Esophagus squamous epithelium (tissue), 4 donors: ENCODE results near the gene ERMN.

Experiments
- POLR2A ChIP-seq, 4 donors: fragments of 450-650 bp; IDR thresholded peaks; one replicate each; pipeline ENCODE4 v1.6.1; 2017; ENCODE audit warnings: antibody characterized with exemption in 4 of 4, mild to moderate bottlenecking in 4 of 4, moderate library complexity in 3 of 4
- TF ChIP-seq, protein P1 (sequence below), 6 experiments: fragments of 450-650 bp in 4 of 6; fragments of 200-600 bp in 2 of 6; sonication (generic) in 2 of 6; IDR thresholded peaks; one replicate each; pipeline ENCODE4 v1.5.1; 2016 to 2019; ENCODE audit warnings: antibody characterized with exemption in 6 of 6, mild to moderate bottlenecking in 4 of 6, moderate library complexity in 4 of 6

DNA sequence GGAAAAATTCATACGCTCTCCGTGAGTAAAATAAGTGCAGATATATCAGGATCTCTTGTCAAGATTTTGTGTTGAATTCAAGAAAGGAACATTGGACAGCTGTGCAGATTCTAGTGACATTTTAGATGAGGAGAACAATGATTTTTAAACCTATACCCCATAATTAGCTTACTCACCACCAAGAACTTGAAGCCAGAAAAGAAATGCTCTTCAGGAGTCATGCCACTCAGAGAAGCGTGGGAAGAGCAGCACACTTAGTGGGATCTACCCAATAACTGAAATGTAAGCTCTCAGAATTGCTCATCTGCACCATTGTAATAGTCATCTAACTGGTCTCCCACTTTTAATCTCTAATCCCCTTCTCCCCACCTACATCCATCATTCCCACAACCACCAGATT is 9.2 kb upstream of the ERMN start:
- TF ChIP-seq, protein P1, sequence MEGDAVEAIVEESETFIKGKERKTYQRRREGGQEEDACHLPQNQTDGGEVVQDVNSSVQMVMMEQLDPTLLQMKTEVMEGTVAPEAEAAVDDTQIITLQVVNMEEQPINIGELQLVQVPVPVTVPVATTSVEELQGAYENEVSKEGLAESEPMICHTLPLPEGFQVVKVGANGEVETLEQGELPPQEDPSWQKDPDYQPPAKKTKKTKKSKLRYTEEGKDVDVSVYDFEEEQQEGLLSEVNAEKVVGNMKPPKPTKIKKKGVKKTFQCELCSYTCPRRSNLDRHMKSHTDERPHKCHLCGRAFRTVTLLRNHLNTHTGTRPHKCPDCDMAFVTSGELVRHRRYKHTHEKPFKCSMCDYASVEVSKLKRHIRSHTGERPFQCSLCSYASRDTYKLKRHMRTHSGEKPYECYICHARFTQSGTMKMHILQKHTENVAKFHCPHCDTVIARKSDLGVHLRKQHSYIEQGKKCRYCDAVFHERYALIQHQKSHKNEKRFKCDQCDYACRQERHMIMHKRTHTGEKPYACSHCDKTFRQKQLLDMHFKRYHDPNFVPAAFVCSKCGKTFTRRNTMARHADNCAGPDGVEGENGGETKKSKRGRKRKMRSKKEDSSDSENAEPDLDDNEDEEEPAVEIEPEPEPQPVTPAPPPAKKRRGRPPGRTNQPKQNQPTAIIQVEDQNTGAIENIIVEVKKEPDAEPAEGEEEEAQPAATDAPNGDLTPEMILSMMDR (IDR thresholded peaks at IDR 0.05): no peak
- TF ChIP-seq POLR2A (IDR thresholded peaks at IDR 0.05): no peak
